Posterior vena cava (tissue), 2 donors: ENCODE results near the gene ADAMTSL4. TPM values are rescaled to one million over a fixed set of nuclear protein-coding genes. Genes with fewer than 3 reads are reported as not detected.

ENCODE experiments used
- DNase-seq: peaks from one replicate; pipeline ENCODE4 v3.0.0-alpha.2; 2020; ENCODE audit warnings: low spot score
- intact Hi-C, 2 donors: fragments of 100-400 bp; cut with DNase I; formaldehyde crosslinking; loops; one replicate each; pipeline versions ENCODE4 v1.14.1 to v1.14.2; 2022 to 2023
- total RNA-seq, 2 donors: library from RNA; stranded (reverse); fragmentation: NEBNext Ultra II Directional; extraction: Animal tissue kit (Norgen Biotek cat#: 25700); gene quantifications; one replicate each; pipeline ENCODE4 v1.2.1, GENCODE V29; 2021
- donor health status: DM: yes; HTN: yes; CAD: no.
- donor health status: DM: yes; HTN: yes; CAD: no.

Gene ADAMTSL4
- total RNA-seq, 2 donors from 2014 or later, result 79.6 to 99.6 TPM

- intact Hi-C loops, result loop anchor here in 1 of 2 donors (10.0 kb wide), 1 partner anchor 87 kb away; no protein-coding TSS in a partner anchor
Measured at GRCh38 chr1:150551784-150552127, 2.5 kb downstream of the ADAMTSL4 start.

DNA sequence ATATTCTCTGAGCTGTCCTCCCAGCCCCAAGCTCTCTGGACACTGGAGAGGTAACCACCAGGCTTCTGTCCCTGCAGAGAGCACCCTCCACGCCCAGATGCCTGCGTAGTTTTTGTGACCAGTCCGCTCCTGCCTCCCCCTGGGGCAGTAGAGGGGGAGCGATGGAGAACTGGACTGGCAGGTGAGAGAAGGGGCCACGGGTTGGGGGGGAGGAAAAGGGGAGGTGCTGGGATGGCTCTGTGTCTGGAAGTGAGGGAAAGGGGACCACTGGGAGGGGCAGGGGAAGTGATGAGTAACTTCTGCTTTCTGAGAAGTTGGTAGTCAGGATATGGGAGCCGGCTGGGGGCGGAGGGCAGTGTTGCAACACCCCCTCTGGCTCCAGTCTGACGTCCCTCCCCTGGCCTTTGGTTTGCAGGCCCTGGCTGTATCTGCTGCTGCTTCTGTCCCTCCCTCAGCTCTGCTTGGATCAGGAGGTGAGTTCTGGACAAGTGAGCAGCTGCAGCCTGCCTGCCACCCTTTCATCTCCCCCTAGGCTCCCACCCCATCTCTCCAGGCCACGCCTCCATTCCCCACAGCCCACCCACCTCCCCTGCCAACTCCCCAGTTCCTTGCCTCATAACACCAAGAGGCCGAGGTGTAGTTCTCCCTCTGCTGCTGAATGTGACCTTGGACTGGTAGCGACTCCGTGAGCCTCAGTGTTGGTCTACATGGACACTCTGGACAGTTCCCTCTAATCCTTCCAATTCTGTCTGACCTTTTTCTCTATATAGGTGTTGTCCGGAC lies 3.1 kb downstream of the ADAMTSL4 start:
- intact Hi-C loops, result loop anchor here in 1 of 2 donors (10.0 kb wide), 1 partner anchor 88 kb away; no protein-coding TSS in a partner anchor
- DNase-seq, result peak; percentile 97

More at GRCh38 chr1:150551784-150552127, 2.5 kb downstream of the ADAMTSL4 start:
- no peak for DNase-seq

GRCh38 chr1:150552911-150553289 lies 3.7 kb downstream of the ADAMTSL4 start:
- intact Hi-C loops, result loop anchor here in 1 of 2 donors (10.0 kb wide), 1 partner anchor 88 kb away; no protein-coding TSS in a partner anchor
- DNase-seq, result peak; percentile 83

GRCh38 chr1:150553392-150554085 lies 4.3 kb downstream of the ADAMTSL4 start:
- intact Hi-C loops, result loop anchor here in 1 of 2 donors (10.0 kb wide), 1 partner anchor 89 kb away; no protein-coding TSS in a partner anchor
- DNase-seq, result peak; percentile 82

GRCh38 chr1:150554086-150554452 lies 4.9 kb downstream of the ADAMTSL4 start:
- intact Hi-C loops, result loop anchor here in 1 of 2 donors (10.0 kb wide), 1 partner anchor 89 kb away; no protein-coding TSS in a partner anchor
- no peak for DNase-seq

DNA sequence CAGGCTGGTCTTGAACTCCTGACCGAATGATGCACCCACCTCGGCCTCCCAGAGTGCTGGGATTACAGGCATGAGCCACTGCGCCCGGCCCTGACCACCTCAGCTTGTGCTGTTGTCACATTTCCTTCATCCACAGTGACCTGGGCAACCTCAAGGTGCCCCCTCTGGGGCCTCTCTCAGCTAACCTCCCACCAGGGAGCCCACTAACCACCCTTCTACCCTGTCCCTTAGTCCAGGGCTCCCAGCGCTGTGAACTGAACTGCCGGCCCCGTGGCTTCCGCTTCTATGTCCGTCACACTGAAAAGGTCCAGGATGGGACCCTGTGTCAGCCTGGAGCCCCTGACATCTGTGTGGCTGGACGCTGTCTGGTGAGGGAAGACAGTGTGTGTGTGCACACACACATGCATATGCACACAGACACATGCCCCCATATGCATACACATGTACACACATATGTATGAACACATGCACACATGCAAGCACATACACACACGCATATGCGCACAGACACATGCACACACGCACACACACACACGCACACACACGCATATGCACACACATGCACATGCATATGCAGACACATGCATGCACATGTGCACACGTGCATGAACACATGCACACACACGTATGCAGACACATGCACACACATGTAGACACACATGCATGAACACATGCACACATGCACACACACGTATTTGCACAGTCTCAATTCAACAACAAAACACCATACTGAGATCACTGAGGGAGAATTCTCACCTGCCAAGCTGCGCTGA lies 6.2 kb downstream of the ADAMTSL4 start:
- intact Hi-C loops, result loop anchor here in 1 of 2 donors (10.0 kb wide), 1 partner anchor 91 kb away; no protein-coding TSS in a partner anchor
- DNase-seq, result no peak

DNA sequence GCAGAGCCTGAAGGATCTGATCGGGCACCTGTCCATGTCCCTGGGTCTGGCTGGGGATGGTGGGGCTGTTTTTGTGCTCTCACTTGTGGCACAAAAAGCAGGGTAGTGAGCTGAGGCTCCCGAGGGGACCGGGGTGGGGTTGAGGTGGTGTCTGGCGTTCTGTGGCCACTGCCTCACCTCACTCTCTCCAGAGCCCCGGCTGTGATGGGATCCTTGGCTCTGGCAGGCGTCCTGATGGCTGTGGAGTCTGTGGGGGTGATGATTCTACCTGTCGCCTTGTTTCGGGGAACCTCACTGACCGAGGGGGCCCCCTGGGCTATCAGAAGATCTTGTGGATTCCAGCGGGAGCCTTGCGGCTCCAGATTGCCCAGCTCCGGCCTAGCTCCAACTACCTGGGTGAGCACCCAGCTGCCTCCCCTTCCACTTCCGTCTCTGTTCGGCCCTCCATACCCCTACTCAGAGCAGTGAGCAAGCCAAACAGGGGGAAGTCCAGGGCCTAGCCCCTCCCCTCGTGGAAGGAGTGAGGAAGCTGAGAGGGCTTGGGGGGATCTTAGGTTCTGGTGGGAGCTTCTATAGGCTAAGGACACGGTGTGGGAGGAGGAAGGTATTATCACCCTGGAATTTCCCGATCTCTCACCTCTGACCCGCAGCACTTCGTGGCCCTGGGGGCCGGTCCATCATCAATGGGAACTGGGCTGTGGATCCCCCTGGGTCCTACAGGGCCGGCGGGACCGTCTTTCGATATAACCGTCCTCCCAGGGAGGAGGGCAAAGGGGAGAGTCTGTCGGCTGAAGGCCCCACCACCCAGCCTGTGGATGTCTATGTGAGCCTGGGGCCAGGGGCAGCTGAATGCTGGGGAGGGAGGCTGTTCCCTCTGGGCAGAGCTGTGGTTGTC lies 7.0 kb downstream of the ADAMTSL4 start:
- DNase-seq, result peak; percentile 79
- intact Hi-C loops, result loop anchor here in 1 of 2 donors (10.0 kb wide), 1 partner anchor 91 kb away; no protein-coding TSS in a partner anchor

DNA sequence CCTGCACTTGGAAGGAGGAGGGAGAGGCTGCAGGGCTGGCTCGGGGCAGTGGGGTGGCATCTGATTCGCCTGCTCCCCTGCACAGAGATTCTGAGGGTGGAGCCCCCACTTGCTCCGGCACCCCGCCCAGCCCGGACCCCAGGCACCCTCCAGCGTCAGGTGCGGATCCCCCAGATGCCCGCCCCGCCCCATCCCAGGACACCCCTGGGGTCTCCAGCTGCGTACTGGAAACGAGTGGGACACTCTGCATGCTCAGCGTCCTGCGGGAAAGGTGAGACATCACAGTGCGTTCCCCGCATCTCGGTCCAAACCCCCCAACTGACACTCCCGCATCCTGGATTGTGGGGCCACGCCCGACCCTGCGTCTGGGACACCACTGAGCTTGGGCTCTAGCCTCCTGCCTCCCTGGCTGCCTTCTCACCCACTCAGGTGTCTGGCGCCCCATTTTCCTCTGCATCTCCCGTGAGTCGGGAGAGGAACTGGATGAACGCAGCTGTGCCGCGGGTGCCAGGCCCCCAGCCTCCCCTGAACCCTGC lies 7.9 kb downstream of the ADAMTSL4 start:
- intact Hi-C loops, result loop anchor here in 1 of 2 donors (10.0 kb wide), 1 partner anchor 92 kb away; no protein-coding TSS in a partner anchor
- DNase-seq, result peak; percentile 85

DNA sequence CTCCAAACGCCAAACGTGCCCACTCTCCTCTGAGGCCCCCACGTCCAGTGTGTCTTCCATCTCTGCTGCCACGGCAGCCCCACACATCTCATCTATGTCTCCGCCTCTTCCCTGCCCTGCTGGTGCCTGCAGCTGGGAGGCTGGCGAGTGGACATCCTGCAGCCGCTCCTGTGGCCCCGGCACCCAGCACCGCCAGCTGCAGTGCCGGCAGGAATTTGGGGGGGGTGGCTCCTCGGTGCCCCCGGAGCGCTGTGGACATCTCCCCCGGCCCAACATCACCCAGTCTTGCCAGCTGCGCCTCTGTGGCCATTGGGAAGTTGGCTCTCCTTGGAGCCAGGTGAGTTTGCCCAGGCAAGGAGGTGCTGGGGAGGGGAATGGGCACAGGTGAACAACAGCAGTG lies 8.6 kb downstream of the ADAMTSL4 start:
- intact Hi-C loops, result loop anchor here in 1 of 2 donors (10.0 kb wide), 1 partner anchor 93 kb away; no protein-coding TSS in a partner anchor
- no peak for DNase-seq

DNA sequence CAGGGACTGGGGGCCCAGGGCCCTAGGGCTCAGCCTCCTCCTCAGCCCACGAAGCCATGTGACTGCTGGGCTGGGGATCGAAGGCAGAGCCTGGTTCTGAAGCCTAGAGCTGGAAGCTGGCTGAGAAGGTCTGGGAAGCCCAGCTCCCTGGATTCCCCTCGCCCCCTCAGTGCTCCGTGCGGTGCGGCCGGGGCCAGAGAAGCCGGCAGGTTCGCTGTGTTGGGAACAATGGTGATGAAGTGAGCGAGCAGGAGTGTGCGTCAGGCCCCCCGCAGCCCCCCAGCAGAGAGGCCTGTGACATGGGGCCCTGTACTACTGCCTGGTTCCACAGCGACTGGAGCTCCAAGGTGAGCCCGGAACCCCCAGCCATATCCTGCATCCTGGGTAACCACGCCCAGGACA lies 9.1 kb downstream of the ADAMTSL4 start:
- peak; percentile 77 for DNase-seq

DNA sequence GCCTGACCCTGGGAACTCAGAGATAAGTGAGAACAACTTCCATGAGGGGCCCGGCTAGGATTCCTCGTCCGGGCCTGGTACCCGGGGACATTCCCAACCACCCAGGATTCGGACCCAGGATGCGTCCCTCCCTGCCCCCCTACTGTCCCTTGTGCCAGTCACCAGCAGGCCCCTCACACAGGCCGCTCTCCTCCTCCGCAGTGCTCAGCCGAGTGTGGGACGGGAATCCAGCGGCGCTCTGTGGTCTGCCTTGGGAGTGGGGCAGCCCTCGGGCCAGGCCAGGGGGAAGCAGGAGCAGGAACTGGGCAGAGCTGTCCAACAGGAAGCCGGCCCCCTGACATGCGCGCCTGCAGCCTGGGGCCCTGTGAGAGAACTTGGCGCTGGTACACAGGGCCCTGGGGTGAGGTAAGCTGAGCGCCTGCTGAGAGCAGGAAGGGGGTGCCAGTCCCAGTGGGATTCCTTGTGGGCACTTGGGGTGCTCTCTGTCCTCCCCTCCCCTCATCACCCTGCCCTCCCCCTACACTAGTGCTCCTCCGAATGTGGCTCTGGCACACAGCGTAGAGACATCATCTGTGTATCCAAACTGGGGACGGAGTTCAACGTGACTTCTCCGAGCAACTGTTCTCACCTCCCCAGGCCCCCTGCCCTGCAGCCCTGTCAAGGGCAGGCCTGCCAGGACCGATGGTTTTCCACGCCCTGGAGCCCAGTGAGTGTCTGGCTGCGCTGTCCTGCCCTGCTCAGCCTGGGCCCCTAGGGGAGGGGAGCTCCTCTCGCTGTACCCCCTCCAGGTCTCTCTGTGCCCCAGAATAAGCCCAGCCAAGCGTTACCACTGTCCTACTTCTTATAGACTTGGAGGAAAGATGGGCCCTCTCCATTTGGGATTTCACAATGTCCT lies 9.8 kb downstream of the ADAMTSL4 start:
- intact Hi-C loops, result loop anchor here (1.0 to 10.0 kb wide), 2 partner anchors 75 to 94 kb away; no protein-coding TSS in a partner anchor
- DNase-seq, result peak; percentile 92

More for the DNA sequence above, 9.1 kb downstream of the ADAMTSL4 start:
- intact Hi-C loops, result loop anchor here in 1 of 2 donors (10.0 kb wide), 1 partner anchor 94 kb away; no protein-coding TSS in a partner anchor

- peak; percentile 89 for DNase-seq
- intact Hi-C loops, result loop anchor here (1.0 to 10.0 kb wide), 4 partner anchors 63 to 255 kb away; no protein-coding TSS in a partner anchor
Measured at GRCh38 chr1:150559656-150560010, 10.4 kb downstream of the ADAMTSL4 start.

DNA sequence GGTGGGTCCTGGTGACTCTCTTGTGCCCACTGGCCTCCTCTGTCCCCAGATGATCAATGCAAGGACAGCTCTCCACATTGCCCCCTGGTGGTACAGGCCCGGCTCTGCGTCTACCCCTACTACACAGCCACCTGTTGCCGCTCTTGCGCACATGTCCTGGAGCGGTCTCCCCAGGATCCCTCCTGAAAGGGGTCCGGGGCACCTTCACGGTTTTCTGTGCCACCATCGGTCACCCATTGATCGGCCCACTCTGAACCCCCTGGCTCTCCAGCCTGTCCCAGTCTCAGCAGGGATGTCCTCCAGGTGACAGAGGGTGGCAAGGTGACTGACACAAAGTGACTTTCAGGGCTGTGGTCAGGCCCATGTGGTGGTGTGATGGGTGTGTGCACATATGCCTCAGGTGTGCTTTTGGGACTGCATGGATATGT lies 10.8 kb downstream of the ADAMTSL4 start:
- peak; percentile 93 for DNase-seq
- intact Hi-C loops, result loop anchor here (5.0 to 10.0 kb wide), 2 partner anchors 62 to 255 kb away; no protein-coding TSS in a partner anchor

- peak; percentile 97 for DNase-seq
Measured at GRCh38 chr1:150560576-150561253, 11.5 kb downstream of the ADAMTSL4 start.

DNA sequence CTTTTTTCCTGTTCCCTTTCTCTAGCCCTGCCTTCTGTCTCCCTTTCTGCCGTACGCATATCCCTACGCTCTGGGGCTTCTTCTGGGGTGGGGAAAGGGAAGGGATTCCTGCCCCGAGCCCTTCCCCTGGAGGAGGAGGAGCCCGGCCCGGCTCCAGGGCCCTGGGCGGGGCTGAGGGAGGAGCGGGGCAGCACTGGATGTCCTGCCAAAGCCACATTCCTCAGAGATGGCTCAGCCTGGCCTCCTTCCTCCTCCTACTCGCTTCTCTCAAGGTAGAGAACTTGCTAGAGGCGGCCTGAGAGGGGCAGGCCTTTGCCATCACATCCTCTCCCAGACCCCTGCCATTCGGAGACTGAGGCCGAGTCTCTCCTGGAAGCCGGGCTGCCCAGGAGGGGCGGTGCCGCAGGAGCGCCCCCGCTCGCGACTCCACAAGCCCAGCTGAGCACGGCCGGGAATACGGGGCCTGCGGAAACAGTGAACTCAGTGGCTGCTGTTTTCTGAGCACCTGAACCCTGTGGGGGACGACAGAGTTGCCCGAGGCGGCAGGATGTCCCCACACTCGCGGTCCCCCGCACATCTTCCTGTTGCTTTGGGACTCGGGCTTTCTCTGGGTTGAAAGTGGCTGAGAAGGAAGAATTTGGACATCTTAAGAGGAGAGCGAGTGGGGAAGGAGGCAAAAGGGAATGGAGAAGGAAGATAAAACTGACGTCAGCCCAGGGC lies 12.2 kb downstream of the ADAMTSL4 start:
- intact Hi-C loops, result loop anchor here (5.0 to 10.0 kb wide), 2 partner anchors 61 to 253 kb away; no protein-coding TSS in a partner anchor
- peak; percentile 97 for DNase-seq

More at GRCh38 chr1:150560576-150561253, 11.5 kb downstream of the ADAMTSL4 start:
- intact Hi-C loops, result loop anchor here (5.0 to 10.0 kb wide), 2 partner anchors 62 to 254 kb away; no protein-coding TSS in a partner anchor
